VCaP (cell line): Measurements from ENCODE around the gene RRAGC.

Experiments
- H3K27ac ChIP-seq: fragments of 450-650 bp; 2 replicates; pipeline ENCODE4 v1.5.1; 2017
- TF ChIP-seq, protein P1 (sequence below): fragments of 450-650 bp; conservative IDR thresholded peaks from 2 replicates; pipeline ENCODE4 v1.5.1; 2017; ENCODE audit warnings: mild to moderate bottlenecking, moderate library complexity

RRAGC gene

GRCh38 chr1:38833146-38833545, 26.4 kb downstream of the RRAGC start:
- no peak overlapping the region for H3K27ac ChIP-seq
- TF ChIP-seq, protein P1, sequence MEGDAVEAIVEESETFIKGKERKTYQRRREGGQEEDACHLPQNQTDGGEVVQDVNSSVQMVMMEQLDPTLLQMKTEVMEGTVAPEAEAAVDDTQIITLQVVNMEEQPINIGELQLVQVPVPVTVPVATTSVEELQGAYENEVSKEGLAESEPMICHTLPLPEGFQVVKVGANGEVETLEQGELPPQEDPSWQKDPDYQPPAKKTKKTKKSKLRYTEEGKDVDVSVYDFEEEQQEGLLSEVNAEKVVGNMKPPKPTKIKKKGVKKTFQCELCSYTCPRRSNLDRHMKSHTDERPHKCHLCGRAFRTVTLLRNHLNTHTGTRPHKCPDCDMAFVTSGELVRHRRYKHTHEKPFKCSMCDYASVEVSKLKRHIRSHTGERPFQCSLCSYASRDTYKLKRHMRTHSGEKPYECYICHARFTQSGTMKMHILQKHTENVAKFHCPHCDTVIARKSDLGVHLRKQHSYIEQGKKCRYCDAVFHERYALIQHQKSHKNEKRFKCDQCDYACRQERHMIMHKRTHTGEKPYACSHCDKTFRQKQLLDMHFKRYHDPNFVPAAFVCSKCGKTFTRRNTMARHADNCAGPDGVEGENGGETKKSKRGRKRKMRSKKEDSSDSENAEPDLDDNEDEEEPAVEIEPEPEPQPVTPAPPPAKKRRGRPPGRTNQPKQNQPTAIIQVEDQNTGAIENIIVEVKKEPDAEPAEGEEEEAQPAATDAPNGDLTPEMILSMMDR, result no peak

DNA sequence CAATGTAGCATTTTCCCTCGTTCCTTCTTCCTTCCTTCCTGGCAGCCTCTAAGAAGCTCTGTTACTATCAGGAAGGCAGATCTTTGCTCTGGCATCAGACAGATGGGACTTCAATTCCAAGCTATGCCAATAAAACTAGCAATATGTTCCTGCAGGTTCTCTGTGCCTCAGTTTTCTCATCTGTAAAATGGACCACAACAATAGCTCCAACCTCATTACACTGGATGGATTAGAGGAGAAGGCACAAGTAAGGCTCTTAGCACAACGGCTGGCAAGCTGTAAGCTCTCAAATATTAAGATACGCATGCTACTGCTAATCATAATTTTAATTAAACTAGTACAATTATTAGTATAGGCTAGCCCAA, 27.2 kb downstream of the RRAGC start:
- H3K27ac ChIP-seq, result no peak overlapping the region
- TF ChIP-seq, protein P1, result no peak

DNA sequence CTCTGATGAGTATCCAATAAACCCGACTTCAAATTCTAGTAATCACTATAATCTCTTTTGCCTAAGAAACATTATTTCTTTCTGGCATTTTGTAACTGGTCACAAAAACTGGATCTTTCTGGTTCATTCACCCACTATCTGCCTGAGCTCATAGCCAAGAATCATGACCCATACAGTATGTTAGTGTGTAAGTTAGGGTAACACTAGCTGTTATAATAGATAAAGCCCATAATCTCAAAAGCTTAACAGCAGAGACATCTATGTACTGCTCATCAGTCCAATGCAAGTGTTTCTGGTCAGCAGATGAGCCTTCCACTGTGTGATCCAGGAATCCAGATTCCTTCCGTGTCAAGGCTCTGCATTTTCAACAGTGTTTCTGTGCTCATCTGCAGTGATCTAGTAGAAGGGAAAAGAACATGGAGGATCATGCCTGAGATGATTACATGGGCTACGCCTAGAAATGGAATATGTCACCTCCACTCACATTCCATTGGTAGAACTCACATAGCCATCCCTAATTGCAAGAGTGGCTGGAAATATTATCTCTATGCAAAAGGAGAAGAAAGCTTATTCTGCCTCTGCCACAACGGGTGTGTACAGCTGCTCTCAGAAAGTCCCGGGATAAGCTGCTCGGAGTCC, 27.7 kb downstream of the RRAGC start:
- H3K27ac ChIP-seq, result no peak overlapping the region
- TF ChIP-seq, protein P1, result no peak

- TF ChIP-seq, protein P1, result no peak
- H3K27ac ChIP-seq, result no peak overlapping the region
Measured at GRCh38 chr1:38829368-38829767, 30.2 kb downstream of the RRAGC start.

DNA sequence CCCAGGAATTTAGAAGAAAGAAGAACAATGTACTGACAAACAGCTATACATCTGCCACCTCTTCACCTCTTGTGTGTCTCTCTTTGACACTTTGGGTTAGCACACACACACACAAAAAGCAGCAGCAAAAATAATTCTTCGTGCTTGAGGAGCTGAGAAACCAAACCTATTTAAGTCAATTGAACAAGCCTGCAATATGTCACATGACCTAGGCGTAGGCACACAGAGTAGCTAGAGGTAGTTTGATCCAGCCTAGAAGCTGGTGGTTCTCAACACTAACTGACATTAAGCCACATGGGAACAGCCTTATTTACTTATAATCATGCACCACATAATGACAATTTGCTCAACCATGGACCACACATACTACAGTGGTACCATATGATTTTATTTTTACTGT, 32.3 kb downstream of the RRAGC start:
- TF ChIP-seq, protein P1, result no peak
- H3K27ac ChIP-seq, result no peak overlapping the region

- TF ChIP-seq, protein P1, result no peak
- no peak overlapping the region for H3K27ac ChIP-seq
Measured at GRCh38 chr1:38826886-38827285, 32.7 kb downstream of the RRAGC start.

GRCh38 chr1:38826262-38826661, 33.3 kb downstream of the RRAGC start:
- H3K27ac ChIP-seq, result no peak overlapping the region
- TF ChIP-seq, protein P1, result no peak
